Measurements from ENCODE around the gene KMT2C. TPM values are rescaled to one million over a fixed set of nuclear protein-coding genes. Genes with fewer than 3 reads are reported as not detected.

The KMT2C gene
- total RNA-seq, 1 donor from 2014 or later, result 54.7 TPM

DNA sequence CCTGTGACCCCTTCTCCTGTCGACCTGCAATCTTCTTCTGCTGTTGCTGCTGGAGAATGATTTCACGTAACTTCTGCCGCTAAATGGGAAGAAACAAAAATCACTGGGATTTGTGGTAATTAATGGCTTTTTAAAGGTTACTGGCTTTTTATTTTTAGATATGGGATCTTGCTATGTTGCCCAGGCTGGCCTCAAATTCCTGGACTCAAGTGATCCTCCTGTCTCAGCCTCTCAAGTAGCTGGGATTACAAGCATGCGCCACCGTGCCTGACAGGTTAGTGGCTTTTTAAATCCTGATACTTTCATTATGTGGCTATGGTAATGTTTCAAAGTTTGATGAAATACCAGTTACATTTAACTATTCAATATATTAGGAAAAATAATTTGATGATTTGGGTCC, 255.8 kb downstream of the KMT2C start:
- intact Hi-C loops (cut with DNase I), result loop anchor here (10.0 kb wide), 1 partner anchor 285 kb away; no protein-coding TSS in a partner anchor

DNA sequence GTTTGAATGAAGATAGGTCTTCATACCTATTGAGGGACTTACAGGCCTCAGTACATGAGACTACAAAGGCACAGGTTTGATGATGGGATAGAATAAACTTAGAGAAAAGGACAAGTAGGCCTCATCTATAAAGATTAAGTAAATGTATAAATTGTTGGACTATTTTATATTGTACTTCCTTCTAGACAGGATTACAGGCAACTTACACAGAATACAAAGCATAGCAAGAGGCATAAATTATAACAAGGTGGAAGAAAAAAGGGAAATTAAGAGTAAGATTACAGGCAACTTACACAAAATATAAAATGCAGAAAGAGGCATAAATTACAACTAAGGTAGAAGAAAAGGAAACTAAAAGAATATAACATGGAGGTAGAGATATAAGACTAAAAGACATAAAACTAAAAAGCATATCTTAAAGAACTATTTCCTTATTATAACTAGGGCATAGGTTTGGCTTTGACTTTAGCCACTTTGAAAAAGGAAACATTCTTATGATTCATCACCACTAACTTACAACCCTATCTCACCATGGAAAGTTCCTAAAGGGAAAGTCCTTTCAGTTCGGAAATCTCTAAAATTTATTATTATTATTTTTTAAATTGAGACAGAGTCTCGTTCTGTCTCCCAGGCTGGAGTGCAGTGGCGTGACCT, 257.3 kb downstream of the KMT2C start:
- intact Hi-C loops (cut with DNase I), result no loop called here
- no peak for DNase-seq (ENCODE audit: low spot score)

More for the DNA sequence above, 255.8 kb downstream of the KMT2C start:
- DNase-seq (ENCODE audit: low spot score), result no peak

DNA sequence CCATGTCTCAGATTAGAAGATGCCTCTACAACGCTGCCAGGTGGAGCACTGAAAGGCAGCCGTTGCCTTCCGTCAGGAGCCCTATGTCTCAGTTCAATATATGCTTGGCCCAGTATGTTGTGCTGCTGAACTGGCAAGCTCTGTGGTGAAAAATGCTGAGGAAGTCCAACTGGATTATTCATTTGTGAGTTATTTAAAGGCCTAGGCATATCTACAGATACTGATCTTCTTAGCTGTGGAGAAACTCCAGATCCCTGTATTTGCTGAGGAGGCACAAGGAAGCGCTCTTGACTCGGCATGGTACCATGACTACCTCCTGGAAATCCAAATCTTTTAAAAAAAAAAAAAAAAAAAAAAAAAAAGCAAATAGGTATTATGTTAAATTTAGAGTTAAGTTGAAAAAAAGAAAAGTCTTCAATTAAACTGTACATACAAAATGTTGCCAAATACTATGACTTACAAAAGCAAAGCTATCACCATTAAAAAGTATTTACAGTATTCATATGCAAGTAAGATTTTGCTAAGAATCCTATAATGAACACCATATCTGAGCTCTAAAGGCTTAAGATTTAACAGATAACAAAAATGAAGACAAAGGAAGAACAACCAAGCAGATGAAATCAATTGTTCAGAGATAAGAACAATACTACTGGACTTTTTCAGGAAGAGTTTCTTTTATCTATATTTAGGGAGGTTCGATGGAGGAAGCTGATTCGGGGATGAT, 258.0 kb downstream of the KMT2C start:
- DNase-seq (ENCODE audit: low spot score), result no peak
- intact Hi-C loops (cut with DNase I), result no loop called here

DNA sequence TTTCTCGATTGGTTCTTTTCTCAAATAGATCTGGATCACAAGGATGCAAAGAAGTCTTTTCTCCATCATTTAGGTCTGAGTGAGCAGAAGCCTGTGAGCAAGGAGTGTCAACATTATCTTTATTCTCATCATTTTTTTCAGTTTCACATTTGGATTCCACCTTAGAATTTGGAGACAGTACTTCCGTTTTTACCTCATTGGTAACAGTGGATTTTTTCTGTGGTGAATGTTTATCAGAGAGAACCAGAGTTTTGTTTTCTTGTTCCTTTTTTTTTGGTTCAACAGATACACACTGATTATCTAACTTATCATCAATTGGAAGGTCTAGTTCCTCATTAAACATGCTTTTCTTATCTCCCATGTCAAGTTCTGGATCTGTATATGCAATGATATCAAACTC, 259.0 kb downstream of the KMT2C start:
- no peak for DNase-seq (ENCODE audit: low spot score)
- intact Hi-C loops (cut with DNase I), result no loop called here

DNA sequence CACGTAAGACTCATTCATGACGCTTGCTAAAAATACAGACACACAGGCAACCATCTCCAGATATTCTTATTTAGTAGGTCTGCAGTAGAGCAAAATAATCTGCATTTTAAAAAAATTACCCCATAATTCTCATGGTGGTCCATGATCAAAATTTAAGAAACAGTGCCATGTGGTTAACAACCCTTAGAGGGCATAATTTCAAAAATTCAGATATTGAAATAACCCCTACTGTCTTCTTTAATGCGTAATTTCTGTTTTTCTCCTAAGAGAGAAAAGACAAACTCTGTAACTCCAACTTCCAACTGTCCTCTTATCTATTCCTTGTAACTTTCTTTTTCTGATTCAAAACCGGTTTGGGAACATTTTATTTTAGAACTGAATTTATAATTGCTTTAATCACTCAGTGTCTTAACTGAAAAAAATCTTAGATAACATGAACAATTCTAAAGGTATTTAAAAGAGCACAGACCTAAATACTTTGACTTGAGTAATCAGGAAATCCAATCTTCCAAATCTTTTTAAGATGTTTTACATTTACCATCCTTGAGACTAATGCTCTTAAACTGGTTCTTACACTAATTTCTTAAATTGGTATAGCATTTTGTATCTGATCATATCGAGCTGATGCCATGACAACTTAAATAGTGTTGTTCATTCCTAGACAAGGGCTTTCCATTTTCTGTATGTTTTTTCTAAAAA, 262.3 kb downstream of the KMT2C start:
- intact Hi-C loops (cut with DNase I), result no loop called here
- DNase-seq (ENCODE audit: low spot score), result no peak

DNA sequence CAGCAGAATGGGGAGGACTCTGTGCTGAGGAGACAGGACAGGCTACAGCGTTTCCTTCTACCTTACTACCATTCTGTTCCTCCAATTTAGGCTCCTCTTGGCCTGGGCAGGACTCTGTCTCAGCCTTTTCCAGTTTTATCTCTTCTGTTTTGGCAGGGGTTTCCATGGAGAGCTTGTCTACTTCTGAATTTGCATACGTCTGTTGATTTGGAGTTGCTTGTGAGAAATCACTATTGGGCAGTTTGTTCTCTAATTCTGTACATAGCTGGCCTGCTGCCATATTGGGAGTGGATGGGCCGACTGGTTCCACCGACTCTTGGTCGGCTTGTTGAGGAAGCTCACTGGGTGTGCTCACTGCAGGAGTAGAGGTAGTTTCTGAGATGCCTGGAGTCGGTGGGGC, 273.5 kb downstream of the KMT2C start:
- intact Hi-C loops (cut with DNase I), result no loop called here
- DNase-seq (ENCODE audit: low spot score), result no peak

DNA sequence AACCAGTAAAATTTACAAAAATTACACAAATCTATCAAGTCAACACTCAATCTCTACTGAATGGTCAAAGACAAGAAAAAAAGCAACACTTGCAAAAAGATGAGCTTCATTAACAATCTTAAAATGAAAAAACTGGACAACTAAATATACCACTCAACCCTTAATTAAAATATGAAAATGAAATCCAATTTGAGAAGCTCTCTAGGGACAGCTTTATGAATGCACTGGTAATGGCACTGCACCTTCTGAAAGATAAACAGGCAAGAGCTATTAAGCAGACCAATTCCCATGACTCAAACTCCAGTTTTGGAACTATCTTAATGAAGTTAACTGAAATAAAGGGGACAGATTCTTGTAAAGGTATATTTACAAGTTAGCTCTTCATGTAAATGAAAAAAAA, 274.6 kb downstream of the KMT2C start:
- no peak for DNase-seq (ENCODE audit: low spot score)
- intact Hi-C loops (cut with DNase I), result no loop called here

DNA sequence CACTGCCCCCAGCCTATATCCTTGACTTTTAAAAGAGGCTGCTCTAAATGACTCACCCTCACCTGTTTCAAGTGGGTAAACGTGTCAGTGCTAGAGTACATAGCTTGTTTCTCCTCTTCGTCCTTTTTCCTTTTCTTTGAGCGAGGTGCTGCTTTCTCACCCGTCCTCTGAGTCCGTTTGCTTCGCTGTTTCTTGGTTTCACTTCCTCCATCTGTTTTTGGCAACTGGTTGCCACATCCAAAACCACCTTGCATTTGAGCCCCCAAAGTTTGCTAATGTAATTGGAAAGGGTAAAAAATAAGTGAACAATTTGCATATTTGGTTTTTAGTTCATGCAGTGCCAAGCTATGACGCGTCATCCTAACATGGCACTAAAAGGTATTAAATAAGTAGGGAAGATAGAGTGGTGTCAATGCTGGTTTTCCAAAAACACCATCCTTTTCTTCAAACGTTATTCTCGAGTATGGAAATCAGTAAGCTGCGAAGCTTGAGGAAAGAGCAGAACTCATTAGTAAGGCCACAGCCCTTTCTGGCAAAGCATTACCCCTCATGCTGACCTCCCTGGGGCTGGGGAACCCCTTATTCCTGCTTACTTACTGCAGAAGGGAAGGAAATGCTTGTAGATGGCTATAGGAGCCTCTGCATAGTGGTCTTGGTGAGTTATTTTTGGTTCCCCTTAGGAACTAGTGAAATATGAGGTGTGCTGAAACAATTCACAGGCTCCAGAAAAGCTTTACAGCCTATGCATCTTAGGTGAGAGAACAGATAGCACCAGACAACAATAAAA, 276.8 kb downstream of the KMT2C start:
- DNase-seq (ENCODE audit: low spot score), result no peak
- intact Hi-C loops (cut with DNase I), result no loop called here

DNA sequence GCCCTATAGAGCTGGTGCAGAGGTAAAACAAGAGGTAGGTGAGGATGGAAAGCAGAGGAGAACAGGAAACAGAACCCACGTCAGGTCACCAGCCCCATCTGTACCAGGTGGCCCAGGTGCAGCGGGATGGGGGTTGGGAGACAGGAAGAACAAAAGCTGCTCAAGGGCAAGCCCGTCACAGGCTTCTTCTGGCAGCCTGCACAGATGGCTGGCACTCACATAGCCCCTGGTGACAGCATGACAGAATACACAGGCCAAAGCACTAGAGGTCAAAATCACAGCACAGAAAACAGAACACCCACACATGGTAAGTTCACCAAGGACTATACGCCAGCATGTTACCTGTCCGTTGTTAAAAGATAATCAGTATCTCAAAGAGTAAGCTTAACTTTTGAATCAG, 283.5 kb downstream of the KMT2C start:
- intact Hi-C loops (cut with DNase I), result no loop called here
- DNase-seq (ENCODE audit: low spot score), result no peak

DNA sequence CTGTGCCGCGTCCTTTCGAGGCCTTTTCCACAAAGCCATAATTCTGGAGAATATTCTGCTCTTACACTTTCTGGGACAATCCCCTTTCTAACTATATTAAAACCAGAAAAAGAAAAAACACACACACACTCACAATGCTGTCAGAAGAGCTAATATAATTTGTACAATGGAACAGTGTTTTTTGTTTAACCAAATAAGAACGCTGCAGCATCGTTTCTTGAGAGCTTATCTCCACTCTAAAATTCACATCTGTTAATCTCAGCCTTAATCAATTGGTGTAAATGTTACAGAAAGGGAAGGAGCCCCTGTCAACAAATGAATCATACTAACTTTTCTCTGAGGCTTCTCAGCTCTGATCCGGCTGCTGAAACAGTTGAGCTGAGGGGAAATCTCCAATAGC, 286.4 kb downstream of the KMT2C start:
- DNase-seq (ENCODE audit: low spot score), result no peak
- intact Hi-C loops (cut with DNase I), result loop anchor here (10.0 kb wide), 2 partner anchors 125 to 365 kb away; partner anchors contain the start of gene GALNT11

DNA sequence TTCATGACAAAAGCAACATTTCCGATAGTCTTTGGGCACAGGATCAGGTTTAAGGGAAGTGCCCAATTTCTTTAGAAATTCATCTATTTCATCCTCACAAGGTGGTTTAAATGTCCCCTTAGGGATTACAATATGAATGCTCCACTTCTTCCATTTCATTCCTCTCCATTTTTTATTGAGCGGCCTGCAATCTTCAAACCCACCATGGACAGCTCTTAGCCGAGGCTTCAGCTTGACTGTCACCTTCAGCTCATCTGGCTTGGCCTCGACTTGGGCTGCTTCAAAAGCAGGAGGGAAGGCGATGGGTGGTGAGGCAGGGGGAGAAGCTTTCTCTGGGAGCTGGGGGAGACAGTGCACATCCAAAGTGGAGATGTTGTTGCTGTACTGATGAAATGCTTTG, 287.1 kb downstream of the KMT2C start:
- intact Hi-C loops (cut with DNase I), result loop anchor here (10.0 kb wide), 2 partner anchors 124 to 364 kb away; partner anchors contain the start of gene GALNT11

DNA sequence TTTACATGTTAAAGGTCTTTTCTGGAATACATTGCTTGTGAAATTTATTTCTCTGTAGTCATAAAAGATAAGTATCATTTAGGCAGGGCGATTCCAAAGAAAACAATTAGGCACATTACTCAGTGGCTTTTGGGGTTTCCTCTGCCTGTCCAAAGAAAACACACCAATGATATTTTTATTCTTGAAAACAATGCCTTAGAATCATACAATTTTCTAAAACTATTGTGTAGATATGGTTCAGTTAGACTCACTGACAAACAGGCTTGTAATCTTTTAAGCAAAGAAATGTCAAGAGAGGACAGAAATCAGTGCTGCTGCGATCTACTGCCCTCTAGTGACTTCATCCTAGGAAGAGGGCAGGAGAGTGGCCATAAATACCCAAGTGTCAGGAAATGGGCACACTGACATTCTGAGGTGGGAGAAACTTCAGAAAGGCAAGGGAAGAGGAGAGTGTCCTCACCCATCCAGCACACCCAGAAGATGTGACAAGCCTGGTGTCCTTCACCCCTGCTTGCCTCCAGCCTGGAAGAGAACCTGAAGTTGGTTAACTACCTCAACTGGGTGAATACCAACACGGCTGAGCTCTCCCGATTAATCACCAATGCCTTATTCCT, 289.8 kb downstream of the KMT2C start:
- intact Hi-C loops (cut with DNase I), result loop anchor here (10.0 kb wide), 2 partner anchors 121 to 361 kb away; partner anchors contain the start of gene GALNT11
- DNase-seq (ENCODE audit: low spot score), result no peak

More for the DNA sequence above, 287.1 kb downstream of the KMT2C start:
- DNase-seq (ENCODE audit: low spot score), result no peak

DNA sequence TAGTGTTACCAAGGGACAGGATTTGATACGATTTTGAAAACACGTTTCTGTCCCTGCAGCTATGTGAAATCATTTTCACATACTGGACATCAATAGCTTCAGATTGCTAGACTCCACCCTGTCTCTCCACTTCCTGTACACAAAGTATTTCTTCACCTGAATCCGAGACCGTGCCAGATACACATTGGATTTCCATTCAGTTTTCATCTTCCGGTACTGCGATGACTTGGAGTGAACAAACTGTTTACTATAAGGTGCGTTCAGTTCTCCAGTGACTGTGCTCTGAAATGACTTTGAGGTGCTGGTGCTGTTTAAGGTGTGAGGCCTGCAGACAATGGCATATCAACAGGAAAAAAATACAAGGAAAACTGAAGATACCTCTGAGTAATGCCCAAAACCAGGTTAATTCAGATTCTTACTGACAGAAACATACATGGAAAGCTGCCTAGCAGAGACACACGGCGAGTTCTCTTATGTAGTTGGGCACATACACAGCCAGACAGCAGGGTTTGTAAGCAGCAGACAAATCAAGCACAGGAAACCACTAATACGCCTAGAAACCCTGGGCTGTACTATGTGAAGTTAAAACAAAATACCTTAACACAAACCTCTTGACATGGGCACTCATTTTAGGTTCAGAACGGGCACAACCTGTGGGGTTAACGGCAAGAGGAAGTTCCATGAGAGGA, 291.1 kb downstream of the KMT2C start:
- DNase-seq (ENCODE audit: low spot score), result no peak
- intact Hi-C loops (cut with DNase I), result loop anchor here (10.0 kb wide), 2 partner anchors 120 to 360 kb away; partner anchors contain the start of gene GALNT11

DNA sequence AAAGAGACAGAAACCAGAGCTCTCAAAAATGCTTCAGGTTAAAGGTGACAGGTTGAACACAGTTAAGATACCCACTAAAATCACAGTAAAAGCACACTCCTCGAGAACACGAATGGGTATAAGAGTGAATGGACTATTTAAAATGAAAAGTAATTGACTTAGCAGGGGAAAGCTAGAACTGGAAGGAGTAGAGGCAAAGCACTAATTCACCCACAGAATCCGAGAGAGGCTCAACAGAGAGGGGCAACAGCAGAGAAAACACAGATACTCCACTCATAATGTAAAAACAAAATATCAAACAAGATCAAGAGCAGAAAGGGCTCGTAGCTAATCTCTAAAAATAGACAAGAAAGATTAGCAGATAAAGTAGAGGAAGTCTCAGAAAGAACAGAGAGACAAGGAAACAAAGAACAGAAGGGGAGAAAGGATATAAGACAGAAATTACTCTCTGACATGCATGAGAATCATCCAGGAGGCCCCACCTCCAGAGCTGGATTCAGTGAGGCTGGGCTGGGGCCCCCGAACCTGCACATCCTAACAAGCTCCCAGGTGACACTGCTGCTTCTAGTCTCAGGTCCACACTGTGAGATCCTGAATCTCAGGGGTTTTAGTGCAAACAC, 292.7 kb downstream of the KMT2C start:
- intact Hi-C loops (cut with DNase I), result loop anchor here (10.0 kb wide), 2 partner anchors 118 to 358 kb away; partner anchors contain the start of gene GALNT11
- no peak for DNase-seq (ENCODE audit: low spot score)

DNA sequence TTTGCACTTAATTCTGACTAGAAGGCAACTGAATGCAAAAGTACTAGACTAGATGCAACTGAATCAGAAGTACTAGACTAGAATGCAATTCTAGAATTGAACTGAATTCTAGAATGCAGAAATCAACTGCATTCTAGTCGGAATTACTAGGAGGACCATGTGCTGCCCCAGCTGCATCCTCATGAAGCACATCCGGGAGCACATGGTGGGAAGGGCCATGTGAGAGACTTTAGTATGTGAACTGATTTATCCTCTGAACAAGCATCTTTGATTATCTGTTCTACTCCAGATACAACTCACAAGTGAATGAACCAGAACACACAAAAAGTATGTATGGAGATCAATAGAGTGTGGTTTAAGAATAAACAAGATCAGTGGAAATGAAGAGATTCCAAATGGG, 295.2 kb downstream of the KMT2C start:
- DNase-seq (ENCODE audit: low spot score), result no peak
- intact Hi-C loops (cut with DNase I), result loop anchor here (10.0 kb wide), 2 partner anchors 116 to 356 kb away; partner anchors contain the start of gene GALNT11

DNA sequence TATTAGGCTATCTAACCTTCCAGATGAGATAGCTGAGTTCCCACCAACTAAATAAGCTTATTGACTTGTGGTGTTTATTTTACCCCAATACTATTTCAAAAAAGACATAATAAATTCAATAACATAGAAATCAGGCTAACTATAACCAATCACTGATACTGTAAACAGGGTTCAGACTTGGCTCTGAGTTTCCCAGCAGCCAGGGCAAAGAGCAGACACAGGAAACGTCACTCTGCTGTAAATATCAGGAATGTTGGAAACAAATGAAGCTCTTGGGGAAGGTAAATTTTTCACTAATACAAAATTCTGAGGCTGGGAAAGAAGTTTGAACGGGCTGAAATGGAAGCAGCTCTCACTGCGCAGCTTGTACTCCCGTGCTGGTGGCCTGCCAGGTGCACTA, 295.7 kb downstream of the KMT2C start:
- intact Hi-C loops (cut with DNase I), result loop anchor here (10.0 kb wide), 2 partner anchors 115 to 355 kb away; partner anchors contain the start of gene GALNT11
- DNase-seq (ENCODE audit: low spot score), result no peak

DNA sequence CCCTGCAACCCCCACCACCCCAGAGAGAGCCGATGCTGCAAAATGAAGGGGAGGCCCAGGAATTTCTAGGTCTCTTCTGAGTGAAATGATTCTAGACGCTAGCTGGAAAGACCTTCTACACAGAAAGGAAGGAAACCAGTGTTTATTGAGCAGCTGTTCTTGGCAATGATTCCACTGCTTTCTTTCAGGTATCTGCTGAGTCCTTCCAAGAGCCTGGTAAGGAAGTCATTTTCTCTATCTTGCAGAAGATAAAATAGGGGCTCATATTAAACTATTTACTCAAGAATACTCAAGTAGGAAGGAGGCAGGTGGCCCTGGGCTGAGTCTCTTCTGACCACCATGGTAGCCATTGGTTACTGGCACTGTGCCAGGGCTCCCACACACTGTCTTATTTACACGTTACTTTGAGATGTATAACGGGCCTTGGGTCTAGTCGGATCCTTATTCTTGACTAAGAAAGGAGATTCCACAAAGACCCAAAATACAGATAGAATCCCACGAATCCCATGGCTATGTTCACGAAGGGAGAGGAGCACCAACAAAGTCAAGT, 298.3 kb downstream of the KMT2C start:
- intact Hi-C loops (cut with DNase I), result no loop called here
- DNase-seq (ENCODE audit: low spot score), result no peak

DNA sequence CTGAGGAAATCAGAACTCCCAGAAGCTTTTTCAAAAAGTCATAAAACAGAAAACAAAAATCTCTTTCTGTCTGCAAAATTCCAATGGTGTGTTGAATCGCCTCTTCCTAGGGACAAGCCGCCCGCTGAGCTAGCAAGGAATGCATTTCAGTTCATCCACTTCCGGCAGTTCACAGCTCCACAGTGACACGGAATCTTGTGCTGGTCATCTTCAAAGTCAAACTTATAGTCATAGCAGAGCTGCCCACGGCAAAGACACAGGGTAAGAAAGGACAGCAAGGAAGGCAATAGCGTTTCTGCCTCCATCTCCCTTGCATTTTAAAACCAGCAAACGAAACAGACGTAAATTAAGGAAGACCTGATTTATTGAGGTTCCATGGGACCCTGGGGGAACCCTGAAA, 299.1 kb downstream of the KMT2C start:
- no peak for DNase-seq (ENCODE audit: low spot score)
- intact Hi-C loops (cut with DNase I), result no loop called here
